Activated naive CD8-positive, alpha-beta T cell treated with anti-CD3 and anti-CD28 coated beads, Interleukin-2, amount 50 U/mL, for 16 hours (primary cell): ENCODE measurements around the gene ULBP2.
"Not testable (repeated sequence)": the region's sequence is repeated elsewhere in the genome, so short reads cannot be mapped to it uniquely, and the experiment has no call there.

ENCODE experiments used
- DNase-seq: peaks from one replicate; pipeline ENCODE4 v3.0.0-alpha.2; 2020; ENCODE audit warnings: low read depth, low spot score

Gene ULBP2

GRCh38 chr6:149908480-149908879 is 33.3 kb upstream of the ULBP2 start:
- DNase-seq: not testable (repeated sequence)

GRCh38 chr6:149909701-149910470 is 31.9 kb upstream of the ULBP2 start:
- no peak for DNase-seq

- DNase-seq: no peak
Observed at GRCh38 chr6:149910721-149911151, 31.1 kb upstream of the ULBP2 start.

GRCh38 chr6:149912680-149913079 is 29.1 kb upstream of the ULBP2 start:
- not testable (repeated sequence) for DNase-seq

- no peak for DNase-seq
Observed at GRCh38 chr6:149913085-149913484, 28.7 kb upstream of the ULBP2 start.

- DNase-seq: no peak
Observed at GRCh38 chr6:149913540-149914240, 28.1 kb upstream of the ULBP2 start.

- DNase-seq: no peak
Observed at GRCh38 chr6:149915970-149916865, 25.6 kb upstream of the ULBP2 start.

GRCh38 chr6:149917679-149918078 is 24.1 kb upstream of the ULBP2 start:
- DNase-seq: no peak

GRCh38 chr6:149918151-149918905 is 23.5 kb upstream of the ULBP2 start:
- DNase-seq: no peak

- not testable (repeated sequence) for DNase-seq
Observed at GRCh38 chr6:149919126-149919833, 22.5 kb upstream of the ULBP2 start.

- DNase-seq: no peak
Observed at GRCh38 chr6:149919834-149920225, 22.0 kb upstream of the ULBP2 start.

GRCh38 chr6:149921361-149921760 is 20.5 kb upstream of the ULBP2 start:
- no peak for DNase-seq

- not testable (repeated sequence) for DNase-seq
Observed at GRCh38 chr6:149922091-149922490, 19.7 kb upstream of the ULBP2 start.

GRCh38 chr6:149922642-149923326 is 19.0 kb upstream of the ULBP2 start, which contains the start of gene RAET1G:
Gene RAET1G, minus strand, starts transcription at chr6:149923121. Its CDS starts 111 bp downstream, at chr6:149923010.
- DNase-seq: peak; percentile 69

GRCh38 chr6:149923327-149923986 is 18.4 kb upstream of the ULBP2 start:
- no peak for DNase-seq

- no peak for DNase-seq
Observed at GRCh38 chr6:149924206-149924932, 17.4 kb upstream of the ULBP2 start.

GRCh38 chr6:149924933-149925252 is 16.9 kb upstream of the ULBP2 start:
- no peak for DNase-seq

GRCh38 chr6:149925253-149925973 is 16.4 kb upstream of the ULBP2 start:
- DNase-seq: no peak
